HG03025 (cell line): ENCODE data around the gene CMTM4.
"Not testable (repeated sequence)": the region's sequence is repeated elsewhere in the genome, so short reads cannot be mapped to it uniquely, and the experiment has no call there.

ENCODE experiments used
- ATAC-seq: cut with Tn5 transposase; IDR thresholded peaks from one replicate; pipeline ENCODE4 v1.9.1; 2021; ENCODE audit warnings: mild to moderate bottlenecking, moderate library complexity; ENCODE audit not compliant: unreplicated experiment, low FRiP score

The CMTM4 gene

DNA sequence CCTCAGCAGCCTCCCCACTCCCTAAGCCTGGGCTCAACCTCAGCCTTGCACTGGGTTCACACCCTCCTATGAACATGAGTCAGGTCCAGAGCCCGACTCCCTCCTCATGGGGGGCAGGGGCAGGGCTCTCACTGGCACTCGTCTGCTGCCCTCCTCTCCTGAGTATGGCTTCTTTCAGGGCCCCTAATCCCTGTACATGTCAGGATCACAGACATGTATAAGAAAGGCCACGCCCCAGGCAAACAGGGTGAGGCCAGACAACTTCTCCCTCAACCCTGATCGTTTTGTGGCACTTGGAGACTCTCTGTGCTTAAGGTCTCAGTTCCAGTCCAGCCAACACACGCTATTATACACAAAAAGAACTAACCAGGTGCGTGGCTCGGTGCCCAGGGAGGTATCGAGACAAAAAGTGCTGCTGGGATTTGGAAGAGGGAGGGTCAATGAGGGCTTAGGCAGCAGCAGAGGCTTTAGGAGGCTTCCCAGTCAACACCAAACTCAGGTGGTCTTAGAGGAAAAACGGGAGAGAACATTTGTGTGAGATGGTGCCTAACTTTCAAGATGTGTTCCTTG lies 46.8 kb downstream of the CMTM4 start:
- no peak for ATAC-seq

DNA sequence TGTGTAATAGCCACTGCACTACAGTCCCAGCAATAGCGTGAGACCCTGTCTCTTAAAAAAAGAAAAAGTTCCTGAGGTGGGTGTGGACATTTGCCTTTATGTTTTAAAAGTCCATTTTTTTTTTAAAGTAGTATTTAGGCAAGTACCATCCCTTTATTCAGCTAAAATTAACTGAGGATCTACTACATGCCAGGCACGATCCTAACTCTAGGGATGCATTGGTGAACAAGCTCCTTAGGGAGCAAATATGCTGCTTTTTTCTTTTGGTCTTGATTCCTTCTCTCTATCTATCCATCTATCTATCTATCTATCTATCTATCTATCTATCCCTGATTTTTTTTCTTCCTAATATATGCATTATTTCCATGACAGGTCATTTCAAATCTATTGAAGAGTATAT lies 47.4 kb downstream of the CMTM4 start:
- ATAC-seq: no peak

GRCh38 chr16:66647866-66648265 lies 48.7 kb downstream of the CMTM4 start:
- no peak for ATAC-seq

- ATAC-seq: no peak
Observed at GRCh38 chr16:66641387-66641786, 55.2 kb downstream of the CMTM4 start.

DNA sequence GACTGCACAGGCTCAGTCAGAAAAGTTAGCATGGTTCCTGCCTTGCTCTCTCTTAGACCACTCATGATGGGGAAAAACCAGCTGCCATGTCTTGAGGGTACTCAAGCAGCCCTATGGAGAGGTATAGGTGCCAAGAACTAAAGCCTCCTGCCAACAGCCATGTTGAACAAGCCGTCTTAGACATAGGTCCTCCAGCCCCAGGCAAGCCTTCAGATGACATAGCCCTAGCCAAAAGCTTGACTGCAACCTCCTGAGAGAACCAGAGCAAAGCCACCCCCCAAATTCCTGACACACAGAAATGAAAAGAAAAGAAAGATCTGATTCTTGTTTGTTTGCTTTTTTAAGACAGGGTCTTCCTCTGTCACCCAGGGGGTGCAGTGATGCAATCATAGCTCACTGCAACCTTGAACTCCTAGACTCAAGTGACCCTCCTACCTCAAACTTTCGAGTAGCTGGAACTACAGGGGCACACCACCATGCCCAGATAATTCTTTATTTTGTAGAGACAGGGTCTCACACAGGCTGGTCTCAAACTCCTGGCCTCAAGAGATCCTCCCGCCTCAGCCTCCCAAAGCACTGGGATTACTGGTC lies 55.7 kb downstream of the CMTM4 start:
- ATAC-seq: no peak

GRCh38 chr16:66639091-66639885 lies 57.3 kb downstream of the CMTM4 start:
- ATAC-seq: no peak

DNA sequence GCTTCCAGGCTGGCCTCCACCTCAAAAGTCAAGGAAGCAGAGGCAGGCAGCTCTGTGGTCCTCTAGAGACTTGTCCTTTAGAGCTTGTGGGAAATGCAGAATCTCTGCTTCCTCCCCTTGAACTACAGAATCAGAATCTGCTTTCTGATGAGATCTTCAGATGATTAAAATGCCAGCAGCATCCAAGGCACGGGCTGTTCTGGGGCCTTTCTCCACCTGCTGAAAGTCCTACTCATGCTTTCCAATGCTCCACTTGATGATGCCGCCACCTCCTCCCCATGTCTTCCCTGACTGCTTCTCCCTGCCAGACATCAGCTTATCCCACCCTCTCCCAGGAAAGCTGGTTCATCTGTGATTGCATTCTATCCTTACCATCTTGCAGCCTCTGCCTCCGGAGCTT lies 58.7 kb downstream of the CMTM4 start:
- ATAC-seq: no peak

DNA sequence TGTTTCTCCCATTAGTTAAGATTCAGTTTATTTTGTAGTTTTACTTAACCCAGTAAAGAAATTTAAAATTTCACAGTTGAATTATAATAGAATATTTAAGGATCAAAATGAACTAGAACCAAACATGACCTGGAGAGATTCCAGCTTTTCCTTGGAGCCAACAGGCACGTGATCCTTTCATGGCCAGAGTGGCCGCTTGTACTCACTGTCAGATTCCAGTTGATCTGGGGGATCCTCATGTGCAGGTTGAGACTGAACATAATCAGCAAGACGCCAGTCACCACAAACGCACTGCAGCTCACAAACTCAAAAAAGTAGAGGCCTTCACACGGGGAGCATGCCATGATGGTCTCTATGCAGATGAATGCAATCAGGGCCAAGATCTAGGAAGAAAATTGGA lies 60.3 kb downstream of the CMTM4 start:
- no peak for ATAC-seq

DNA sequence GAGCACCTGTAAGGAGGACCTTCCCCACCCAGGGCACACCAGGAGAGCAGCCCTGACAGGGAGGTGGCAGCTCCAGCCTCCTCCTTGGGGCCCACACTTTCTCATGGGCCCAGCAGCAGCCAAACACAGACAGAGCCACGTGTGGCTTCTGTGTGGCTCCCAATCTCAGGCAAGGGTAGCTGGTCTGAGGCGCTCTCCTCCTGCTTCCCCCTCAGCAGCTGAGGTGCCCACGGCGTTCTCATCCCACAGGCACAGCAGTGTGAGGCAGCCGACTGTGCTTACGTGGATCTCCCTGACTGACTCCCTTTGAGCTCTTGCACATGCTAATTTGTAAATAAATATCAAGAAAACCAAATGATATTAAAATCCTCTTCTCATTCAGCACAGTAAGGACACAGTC lies 61.1 kb downstream of the CMTM4 start:
- ATAC-seq: no peak

DNA sequence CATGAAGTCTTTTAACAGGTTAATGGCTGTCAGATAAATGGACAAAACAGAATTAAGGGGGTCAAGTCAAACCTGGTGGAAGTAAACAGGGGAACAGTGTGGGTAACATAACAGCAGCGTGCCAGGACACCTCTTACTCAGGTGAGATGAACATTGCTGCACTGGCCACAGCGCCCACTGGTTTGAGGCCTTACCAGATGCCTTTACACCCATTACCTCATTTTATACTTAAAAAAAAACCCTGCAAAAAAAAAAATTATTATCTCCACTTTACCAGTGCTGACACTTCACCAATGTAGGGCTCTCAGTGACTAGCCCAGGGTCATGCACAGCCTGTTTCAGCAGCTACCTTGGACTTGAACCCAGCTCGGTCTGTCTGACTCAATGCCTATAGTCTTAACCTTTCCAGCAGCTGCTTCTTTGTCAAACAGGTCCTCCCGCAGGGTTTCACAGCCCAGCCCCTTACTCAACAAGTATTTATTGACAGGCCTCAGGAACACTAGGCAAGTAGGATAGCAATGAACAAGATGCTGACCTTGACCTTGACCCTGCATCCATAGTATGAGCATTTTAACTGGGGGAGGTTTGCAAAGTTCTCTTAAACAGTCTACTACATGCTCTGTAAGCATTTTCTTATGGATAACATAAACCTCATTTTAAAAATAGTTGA lies 61.9 kb downstream of the CMTM4 start:
- ATAC-seq: no peak

DNA sequence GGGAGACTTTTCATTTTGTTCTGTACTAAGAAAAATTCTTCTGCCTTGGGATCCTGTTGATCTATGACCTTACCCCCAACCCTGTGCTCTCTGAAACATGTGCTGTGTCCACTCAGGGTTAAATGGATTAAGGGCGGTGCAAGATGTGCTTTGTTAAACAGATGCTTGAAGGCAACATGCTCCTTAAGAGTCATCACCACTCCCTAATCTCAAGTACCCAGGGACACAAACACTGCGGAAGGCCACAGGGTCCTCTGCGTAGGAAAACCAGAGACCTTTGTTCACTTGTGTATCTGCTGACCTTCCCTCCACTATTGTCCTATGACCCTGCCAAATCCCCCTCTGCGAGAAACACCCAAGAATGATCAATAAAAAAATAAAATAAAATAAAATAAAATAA lies 65.0 kb downstream of the CMTM4 start:
- ATAC-seq: not testable (repeated sequence)

DNA sequence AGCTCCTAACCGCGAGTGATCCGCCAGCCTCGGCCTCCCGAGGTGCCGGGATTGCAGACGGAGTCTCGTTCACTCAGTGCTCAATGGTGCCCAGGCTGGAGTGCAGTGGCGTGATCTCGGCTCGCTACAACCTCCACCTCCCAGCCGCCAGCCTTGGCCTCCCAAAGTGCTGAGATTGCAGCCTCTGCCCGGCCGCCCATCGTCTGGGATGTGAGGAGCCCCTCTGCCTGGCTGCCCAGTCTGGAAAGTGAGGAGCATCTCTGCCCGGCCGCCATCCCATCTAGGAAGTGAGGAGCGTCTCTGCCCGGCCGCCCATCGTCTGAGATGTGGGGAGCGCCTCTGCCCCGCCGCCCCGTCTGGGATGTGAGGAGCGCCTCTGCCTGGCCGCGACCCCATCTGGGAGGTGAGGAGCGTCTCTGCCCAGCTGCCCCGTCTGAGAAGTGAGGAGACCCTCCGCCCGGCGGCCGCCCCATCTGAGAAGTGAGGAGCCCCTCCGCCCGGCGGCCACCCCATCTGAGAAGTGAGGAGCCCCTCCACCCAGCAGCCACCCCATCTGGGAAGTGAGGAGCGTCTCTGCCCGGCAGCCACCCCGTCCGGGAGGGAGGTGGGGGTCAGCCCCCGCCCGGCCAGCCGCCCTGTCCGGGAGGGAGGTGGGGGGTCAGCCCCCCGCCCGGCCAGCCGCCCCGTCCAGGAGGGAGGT lies 65.8 kb downstream of the CMTM4 start:
- not testable (repeated sequence) for ATAC-seq

GRCh38 chr16:66629856-66630255 lies 66.7 kb downstream of the CMTM4 start:
- no peak for ATAC-seq

DNA sequence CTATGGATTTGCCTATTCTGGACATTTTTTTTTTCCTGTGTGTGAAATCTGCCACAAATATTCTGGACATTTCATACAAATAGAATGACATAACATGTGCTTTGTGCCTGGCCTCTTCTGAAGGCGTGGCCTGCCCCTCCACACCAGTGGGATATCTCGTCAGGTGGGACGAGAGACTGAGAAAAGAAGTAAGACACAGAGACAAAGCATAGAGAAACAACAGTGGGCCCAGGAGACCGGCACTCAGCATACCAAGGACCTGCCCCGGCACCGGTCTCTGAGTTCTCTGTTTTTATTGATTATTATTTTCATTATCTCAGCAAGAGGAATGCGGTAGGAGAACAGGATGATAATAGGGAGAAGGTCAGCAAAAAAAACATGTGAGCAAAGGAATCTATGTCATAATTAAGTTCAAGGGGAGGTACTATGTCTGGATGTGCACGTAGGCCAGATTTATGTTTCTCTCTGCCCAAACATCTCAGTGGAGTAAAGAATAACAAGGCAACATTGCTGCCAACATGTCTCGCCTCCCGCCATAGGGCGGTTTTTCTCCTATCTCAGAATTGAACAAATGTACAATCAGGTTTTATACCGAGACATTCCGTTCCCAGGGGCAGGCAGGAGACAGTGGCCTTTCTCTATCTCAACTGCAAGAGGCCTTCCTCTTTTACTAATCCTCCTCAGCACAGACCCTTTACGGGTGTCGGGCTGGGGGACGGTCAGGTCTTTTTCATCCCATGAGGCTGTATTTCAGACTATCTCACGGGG lies 68.7 kb downstream of the CMTM4 start:
- ATAC-seq: not testable (repeated sequence)

DNA sequence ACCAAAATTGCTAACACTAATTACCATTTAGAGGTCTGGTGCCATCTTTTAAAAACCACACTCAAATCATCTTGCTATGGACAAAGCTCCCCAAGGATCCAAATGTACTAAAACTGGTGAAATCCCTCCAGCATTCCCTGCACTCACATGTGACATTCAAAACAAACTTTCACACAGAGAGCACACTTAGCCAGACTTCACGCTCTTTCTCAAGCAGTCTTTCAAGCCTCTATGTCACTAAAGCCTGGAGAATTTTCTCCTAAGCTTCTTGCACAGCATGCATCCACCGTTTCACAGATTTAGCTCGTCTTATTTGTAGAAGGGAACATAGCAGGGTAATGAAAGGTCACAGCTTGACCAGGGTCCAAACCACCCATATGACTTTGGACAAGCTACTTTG lies 72.8 kb downstream of the CMTM4 start:
- no peak for ATAC-seq

DNA sequence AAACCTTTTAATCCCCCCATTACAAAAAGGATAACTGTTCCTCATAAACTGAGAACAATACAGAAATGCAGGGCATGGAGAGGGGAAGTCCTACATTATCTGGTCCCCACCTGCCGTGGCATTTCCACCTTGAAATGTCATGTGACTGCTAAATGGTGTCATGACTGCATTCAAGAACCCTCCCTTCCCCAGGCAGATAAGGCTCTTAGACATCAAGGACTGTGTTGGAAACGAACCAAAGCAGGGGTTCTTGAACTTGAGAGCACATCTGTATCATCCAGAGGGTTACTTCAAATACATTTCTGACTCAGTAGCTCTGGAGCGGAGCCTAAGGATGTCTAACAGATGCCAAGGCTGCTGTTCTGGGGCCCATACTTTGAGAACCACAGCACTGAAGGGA lies 73.7 kb downstream of the CMTM4 start:
- no peak for ATAC-seq

- ATAC-seq: no peak
Observed at GRCh38 chr16:66621973-66622372, 74.6 kb downstream of the CMTM4 start.

GRCh38 chr16:66620429-66620795 lies 76.1 kb downstream of the CMTM4 start:
- no peak for ATAC-seq

DNA sequence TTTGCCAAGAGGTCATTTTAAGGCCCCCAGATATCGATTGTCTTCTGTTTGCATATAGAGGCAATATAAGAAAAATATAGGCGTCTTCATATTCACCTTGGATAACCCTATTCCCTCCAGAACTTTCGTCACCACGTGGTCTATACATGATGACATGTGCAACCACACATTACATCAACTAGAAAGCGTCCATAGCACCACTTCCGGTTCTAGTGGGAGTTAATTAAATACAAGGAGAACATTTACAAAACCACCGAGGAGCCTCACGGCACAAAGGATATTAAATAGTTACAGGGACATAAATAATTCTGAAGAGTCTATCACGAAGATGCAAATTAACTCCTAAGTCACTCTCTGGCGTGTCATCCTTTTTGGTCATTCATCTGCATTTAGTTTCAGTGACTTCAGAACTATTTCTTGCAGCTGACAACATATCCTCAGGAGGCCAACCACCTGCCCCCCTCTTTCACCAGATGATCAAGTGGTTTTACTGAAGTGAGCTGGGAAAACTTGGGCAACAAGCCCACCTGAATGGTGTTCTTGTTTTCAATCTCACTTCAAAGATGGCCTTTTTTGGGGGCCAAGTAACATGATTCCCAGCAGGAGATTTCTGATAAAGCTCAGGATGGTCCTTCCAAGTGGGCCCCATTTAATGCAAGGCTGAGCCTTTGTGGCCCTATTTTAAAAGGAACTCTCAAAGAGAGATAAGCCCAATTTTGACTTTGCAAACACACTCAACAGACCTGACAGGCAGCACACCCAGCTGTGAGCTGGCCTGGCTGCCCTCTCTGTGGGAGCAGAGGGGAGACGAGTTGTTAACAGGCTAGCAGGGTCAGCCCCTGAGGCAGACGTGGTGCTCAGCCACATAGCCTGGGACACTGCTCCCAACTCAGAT lies 76.8 kb downstream of the CMTM4 start:
- no peak for ATAC-seq
